GM18526 (cell line): Measurements from ENCODE around the gene CSNK1G2.

Experiments used
- POLR2A ChIP-seq: IDR thresholded peaks from 3 replicates; pipeline ENCODE4 v1.6.1; 2011; ENCODE audit not compliant: insufficient read length; ENCODE audit errors: extremely low read depth

Gene CSNK1G2

DNA sequence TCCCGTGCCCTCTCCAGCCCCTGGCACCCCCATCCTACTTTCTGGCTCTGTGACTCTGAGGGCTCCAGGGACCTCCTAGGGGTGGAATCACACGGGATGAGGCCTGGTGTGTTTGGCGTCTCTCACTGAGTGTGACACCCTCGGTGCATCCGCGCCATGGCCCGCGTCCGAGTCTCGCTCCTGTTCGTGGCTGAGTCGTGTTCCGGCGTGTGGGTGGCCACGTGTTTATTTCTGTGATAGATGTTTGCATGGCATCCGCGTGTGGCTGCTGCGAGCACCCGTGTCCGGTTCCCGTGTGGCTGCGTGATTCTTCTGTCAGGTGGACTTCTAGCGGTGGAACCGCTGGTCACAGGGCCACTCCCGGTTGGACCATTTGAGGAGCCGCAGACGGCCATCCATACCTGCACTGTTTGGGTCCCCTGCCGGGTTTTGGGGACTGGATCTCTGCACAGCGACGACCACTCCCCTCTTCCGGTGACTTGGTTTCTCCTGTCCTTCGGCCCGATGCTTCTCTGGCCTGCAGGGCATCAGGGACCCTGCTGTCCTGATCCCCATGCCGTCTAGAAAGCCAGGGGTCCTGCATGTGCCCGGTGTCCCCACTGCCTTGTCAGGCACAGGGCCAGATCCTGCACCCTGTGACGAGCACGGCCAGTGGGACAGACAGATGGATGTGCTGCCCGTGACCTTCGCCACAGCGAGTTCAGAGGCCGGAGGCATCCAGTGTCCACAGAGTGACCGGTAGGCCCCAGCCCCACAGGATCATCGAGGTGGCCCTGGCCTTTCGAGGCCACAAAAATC is 8.5 kb downstream of the CSNK1G2 start:
- TF ChIP-seq POLR2A = no peak

DNA sequence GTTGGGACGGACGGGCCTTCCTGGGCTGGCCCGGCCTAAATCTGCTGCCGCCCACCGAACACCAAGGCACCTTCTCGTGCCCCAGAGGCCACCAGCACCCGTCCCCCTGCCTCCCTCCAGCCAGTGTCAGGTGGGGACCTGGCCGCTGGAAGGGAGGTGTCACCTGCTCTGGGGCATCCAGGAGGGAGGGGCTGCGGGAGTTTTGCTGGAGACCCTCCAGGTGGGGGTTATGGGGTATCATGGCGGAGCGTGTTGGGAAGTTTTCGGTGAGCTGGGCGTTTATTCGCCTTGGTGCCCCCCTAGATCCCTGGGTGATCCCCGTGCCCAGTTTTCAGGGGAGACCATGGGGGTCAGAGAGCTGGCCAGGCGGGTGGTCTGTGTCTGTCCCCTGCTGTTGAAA is 9.7 kb downstream of the CSNK1G2 start:
- TF ChIP-seq POLR2A = no peak

- TF ChIP-seq POLR2A = no peak
These were observed 11.7 kb downstream of the CSNK1G2 start for GRCh38 chr19:1952635-1953034.

DNA sequence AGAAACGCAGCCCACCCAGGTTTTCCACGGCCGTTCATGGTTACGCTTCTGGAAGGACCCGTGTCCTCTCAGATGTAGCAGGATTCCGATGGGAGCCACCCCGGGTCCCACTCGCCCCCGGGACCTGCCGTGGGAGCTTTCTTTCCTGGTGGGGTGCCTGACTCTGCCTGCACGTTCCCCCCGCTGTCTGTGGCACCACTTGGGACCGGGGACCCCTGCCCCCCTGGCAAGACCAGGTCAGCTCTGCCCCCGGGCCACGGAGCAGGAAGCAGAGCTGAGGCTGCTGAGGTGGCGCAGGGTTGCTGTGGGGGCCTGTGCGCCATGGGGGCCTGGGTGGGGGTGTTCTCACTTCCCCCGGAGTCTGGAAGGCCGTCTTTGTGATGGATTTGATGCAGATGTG is 12.1 kb downstream of the CSNK1G2 start:
- TF ChIP-seq POLR2A = no peak

- TF ChIP-seq POLR2A = no peak
These were observed 12.6 kb downstream of the CSNK1G2 start for GRCh38 chr19:1953441-1954094.

- no peak for TF ChIP-seq POLR2A
These were observed 13.6 kb downstream of the CSNK1G2 start for GRCh38 chr19:1954532-1954933.

DNA sequence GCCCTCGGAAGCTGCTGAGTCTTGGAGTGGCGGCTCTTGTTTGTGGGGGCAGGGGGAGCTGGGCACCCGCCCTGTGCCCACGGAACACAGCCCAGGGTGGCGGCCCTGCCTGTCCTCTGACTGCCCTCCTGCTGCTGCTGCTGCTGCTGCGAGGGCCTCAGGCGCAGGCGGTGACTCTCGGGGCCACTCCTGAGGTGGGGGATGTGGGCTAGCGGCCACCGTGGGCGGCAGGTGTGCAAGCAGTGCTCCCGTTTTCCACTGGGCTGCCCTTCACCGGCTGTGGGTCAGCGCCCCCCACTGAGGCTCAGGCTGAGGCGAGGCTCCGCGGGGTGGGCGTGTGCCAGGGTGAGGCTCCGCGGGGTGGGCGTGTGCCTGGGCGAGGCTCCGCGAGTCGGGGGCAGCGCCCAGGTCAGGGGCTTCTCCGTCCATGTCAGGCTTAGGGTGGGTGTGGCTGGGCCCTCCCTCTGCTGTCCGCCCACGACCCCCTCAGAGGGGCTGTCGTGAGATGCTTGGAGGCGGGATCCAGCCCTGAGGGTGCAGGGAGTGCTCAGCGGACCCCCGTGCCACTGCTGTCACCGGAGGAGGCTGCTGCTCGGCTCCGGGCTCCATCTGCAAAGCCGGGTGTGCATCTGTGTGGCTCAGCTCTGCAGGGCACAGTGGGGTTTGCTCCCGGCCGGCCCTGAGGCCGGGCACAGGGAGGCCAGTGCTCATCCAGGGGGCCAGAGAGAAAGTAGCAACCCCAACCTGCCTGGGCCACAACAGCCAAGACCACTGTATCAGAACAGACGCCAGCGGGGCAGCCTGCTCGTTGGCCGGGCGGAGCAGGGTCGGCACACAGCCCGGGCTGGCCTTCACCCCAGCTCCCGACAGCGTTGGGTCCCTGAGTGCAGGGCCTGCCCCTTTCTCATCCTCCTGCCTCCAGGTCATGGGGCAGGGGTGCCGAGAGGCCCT is 14.5 kb downstream of the CSNK1G2 start:
- TF ChIP-seq POLR2A = no peak

- TF ChIP-seq POLR2A = no peak
These were observed 15.1 kb downstream of the CSNK1G2 start for GRCh38 chr19:1956122-1956494.

DNA sequence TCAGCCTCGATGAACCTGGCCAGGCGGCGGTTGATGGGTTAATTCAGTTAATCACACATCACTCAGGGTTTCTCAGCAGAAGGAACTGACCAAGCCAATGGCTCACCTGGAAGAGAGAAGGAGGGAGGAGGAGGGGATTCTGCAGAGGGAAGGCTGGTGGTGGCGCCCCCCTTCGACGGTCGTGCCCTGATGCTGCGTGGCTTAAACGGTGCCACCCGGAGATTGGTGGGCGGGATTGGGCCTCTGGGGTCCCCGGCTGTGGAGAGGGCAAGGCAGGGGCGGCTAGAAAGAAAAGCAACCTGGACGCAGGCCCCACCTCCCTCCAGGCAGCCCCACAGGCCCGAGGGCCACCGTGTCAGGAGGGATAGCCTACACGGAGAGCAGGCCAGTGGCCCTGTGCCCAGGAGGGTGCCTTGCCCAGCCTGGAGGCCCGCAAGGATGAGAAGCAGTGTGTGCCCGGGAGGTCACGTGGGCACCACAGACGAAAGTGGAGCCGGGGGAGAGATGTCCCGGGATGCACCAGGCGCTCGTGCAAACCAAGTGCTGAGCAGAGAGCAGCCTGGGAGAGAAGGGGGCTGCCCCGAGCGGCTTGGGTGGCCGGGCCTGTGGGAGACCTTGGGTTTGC is 16.0 kb downstream of the CSNK1G2 start:
- TF ChIP-seq POLR2A = no peak

DNA sequence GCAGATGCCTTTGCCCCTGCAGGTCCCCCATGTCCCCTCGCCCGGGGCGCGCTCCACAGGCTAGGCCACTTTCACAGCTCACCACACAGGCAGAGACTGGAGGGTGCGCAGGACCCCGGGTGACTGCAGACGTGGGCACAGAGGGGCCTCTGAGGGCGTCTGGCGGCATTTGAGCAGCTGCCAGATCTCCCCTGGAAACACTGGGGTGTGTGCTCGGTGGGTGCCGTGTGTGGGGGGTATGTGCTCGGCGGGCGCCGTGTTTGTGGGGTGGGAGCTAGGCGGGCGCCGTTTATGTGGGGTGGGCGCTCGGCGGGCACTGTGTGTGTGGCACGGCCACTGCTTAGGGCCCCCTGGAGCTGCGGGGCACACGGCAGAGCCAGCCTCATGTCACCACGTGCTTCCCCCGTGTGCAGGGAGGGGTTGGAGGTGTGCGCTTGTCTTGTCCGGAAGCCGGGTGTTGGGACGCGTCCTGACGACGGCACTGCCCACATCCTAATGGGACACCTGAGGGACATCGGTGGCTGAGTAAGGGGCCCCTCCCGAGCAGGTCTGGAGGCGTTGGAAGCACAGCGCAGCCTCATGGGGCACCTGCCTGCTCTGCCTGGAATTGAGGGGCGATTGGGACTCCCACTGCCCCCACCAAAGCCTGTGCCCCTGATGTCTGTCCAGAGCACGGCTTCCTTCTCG is 16.7 kb downstream of the CSNK1G2 start:
- TF ChIP-seq POLR2A = no peak

DNA sequence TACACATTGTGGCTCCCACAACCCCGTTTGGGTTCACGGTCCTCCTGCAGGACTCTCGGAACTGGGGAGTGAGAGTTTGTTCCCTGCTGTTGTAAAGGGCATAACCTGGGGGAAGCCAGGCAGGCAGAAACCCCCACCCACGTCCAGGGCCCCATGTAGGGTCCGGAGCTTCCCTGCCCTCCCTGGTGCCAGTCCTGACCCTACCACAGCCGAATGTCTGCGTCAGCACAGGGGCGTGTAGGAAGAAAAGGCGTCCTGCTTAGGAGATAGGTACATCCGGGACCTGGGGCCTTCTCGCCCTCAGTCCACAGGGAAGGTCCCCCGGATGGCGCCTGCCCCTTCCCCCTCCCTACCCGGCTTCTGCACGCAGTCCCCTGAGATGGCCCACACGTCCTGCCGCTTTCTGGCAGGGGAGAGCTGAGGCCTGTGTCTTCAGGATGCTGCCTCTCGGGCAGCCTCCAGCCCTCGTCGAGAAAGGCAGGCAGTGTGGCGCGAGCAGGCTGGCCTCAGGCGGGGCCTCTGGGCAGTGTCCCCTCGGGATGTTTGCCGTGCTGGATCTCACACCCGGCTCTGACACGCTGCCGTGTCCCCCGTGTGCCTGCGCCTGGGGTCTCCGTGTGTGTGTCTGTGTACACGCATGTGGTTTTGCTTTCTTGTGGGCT is 19.1 kb downstream of the CSNK1G2 start:
- TF ChIP-seq POLR2A = no peak

DNA sequence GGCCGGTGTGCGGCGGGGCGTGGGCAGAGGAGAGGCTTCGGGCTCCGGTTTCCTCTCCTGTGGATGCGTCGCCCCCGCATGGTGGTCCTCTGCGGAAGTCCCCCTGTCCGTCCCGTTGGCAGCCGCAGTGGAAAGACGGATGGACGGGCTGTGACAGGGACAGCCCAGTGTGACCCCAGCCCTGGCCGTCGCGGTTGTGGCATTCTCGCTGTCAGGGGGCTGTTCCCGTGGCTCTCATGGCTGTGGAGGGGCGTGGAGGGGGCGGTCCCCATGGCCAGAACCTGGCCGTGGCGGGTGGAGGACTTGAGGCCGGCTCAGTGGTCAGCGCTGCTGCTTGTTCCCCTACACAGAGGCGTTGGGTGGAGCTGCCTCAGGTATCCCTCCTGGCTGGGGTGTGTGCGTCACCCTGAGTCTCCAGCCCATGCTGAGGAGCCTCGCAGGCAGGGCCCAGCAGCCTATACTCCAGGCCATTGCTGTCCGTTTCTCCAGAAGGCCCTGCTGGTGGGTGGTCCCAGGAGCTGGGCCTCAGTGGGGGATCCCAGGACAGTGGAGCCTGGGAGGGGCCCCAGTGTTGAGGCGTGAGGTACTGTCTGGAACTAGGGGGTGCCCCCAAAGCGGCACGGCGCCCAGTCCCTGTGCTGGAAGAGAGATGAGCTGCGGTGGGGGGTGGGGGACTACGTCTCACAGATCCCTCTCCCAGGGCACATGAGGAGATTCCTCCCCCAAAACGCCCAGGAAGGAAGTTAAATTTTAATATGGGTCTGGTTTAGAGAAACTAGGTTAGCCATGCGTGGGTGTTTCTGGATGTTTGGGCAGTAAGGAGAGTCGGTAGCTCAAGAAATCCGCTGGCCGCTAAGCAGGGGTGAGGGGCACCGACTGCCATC is 20.3 kb downstream of the CSNK1G2 start:
- TF ChIP-seq POLR2A = no peak

- TF ChIP-seq POLR2A = no peak
These were observed 21.7 kb downstream of the CSNK1G2 start for GRCh38 chr19:1962674-1963073.
